HUES48 (cell line): ENCODE measurements around the gene EIF4E.
"Not testable (repeated sequence)": the region's sequence is repeated elsewhere in the genome, so short reads cannot be mapped to it uniquely, and the experiment has no call there.

ENCODE experiments used
- H3K27ac ChIP-seq: one replicate; pipeline ENCODE4 v1.7.0; 2013; ENCODE audit warnings: low read depth, low read length, inconsistent platforms
- H3K27me3 ChIP-seq: 2 replicates; pipeline ENCODE4 v1.6.1; 2013; ENCODE audit warnings: mild to moderate bottlenecking, low read length; ENCODE audit not compliant: control insufficient read depth, insufficient read depth
- H3K36me3 ChIP-seq: 2 replicates; pipeline ENCODE4 v1.6.1; 2013; ENCODE audit warnings: low read length; ENCODE audit not compliant: control insufficient read depth, insufficient read depth
- H3K4me1 ChIP-seq: 2 replicates; pipeline ENCODE4 v1.6.1; 2013; ENCODE audit warnings: mild to moderate bottlenecking, low read length; ENCODE audit not compliant: control insufficient read depth, insufficient read depth
- H3K4me3 ChIP-seq: 2 replicates; pipeline ENCODE4 v1.5.1; 2013; ENCODE audit warnings: mild to moderate bottlenecking, low read depth, low read length
- H3K9ac ChIP-seq: 2 replicates; pipeline ENCODE4 v1.6.1; 2013; ENCODE audit warnings: mild to moderate bottlenecking, low read depth, low read length, moderate library complexity
- H3K9me3 ChIP-seq: 2 replicates; pipeline ENCODE4 v1.6.1; 2013; ENCODE audit warnings: low read length; ENCODE audit not compliant: control insufficient read depth, insufficient read depth

EIF4E gene

GRCh38 chr4:98905839-98906238 is 23.1 kb downstream of the EIF4E start:
- Histone ChIP-seq H3K36me3 (peaks cover 11% of the 10 kb centered on the region), H3K4me1 (peaks cover 34% of the 10 kb centered on the region), H3K9ac (no peak overlapping the region), H3K27me3 (no peaks in the 10 kb centered on the region), H3K27ac (no peak overlapping the region), H3K4me3 (no peak overlapping the region), H3K9me3 (no peaks in the 10 kb centered on the region)

GRCh38 chr4:98905297-98905696 is 23.6 kb downstream of the EIF4E start:
- Histone ChIP-seq H3K27me3 (no peaks in the 10 kb centered on the region), H3K27ac (no peak overlapping the region), H3K9ac (no peak overlapping the region), H3K9me3 (no peaks in the 10 kb centered on the region), H3K4me3 (no peak overlapping the region), H3K36me3 (peaks cover 17% of the 10 kb centered on the region), H3K4me1 (peaks cover 30% of the 10 kb centered on the region)

GRCh38 chr4:98903963-98904362 is 25.0 kb downstream of the EIF4E start:
- H3K36me3 ChIP-seq: peaks cover 30% of the 10 kb centered on the region
- peaks cover 17% of the 10 kb centered on the region for H3K4me1 ChIP-seq
- no peaks in the 10 kb centered on the region for H3K27me3 ChIP-seq
- no peak overlapping the region for H3K27ac ChIP-seq
- H3K4me3 ChIP-seq: no peak overlapping the region
- no peak overlapping the region for H3K9ac ChIP-seq
- no peaks in the 10 kb centered on the region for H3K9me3 ChIP-seq

GRCh38 chr4:98903561-98903960 is 25.4 kb downstream of the EIF4E start:
- Histone ChIP-seq H3K27me3 (no peaks in the 10 kb centered on the region), H3K36me3 (peaks cover 32% of the 10 kb centered on the region), H3K9me3 (no peaks in the 10 kb centered on the region), H3K4me1 (peaks cover 13% of the 10 kb centered on the region; the same call in 1 of the 2 replicates), H3K9ac (no peak overlapping the region), H3K27ac (no peak overlapping the region), H3K4me3 (no peak overlapping the region)

GRCh38 chr4:98899277-98899676 is 29.7 kb downstream of the EIF4E start:
- no peaks in the 10 kb centered on the region for H3K27me3 ChIP-seq
- no peak overlapping the region for H3K9ac ChIP-seq
- H3K36me3 ChIP-seq: peaks cover 56% of the 10 kb centered on the region
- H3K9me3 ChIP-seq: no peaks in the 10 kb centered on the region
- no peak overlapping the region for H3K4me3 ChIP-seq
- no peak overlapping the region for H3K27ac ChIP-seq
- no peaks in the 10 kb centered on the region for H3K4me1 ChIP-seq

GRCh38 chr4:98891478-98892337 is 37.2 kb downstream of the EIF4E start:
- no peaks in the 10 kb centered on the region for H3K9me3 ChIP-seq
- H3K27ac ChIP-seq: no peak overlapping the region
- H3K9ac ChIP-seq: no peak overlapping the region
- no peak overlapping the region for H3K4me3 ChIP-seq
- no peaks in the 10 kb centered on the region for H3K27me3 ChIP-seq
- H3K36me3 ChIP-seq: peaks cover 85% of the 10 kb centered on the region
- no peaks in the 10 kb centered on the region for H3K4me1 ChIP-seq

- peaks cover 92% of the 10 kb centered on the region for H3K36me3 ChIP-seq
- no peaks in the 10 kb centered on the region for H3K4me1 ChIP-seq
- H3K4me3 ChIP-seq: no peak overlapping the region
- H3K27me3 ChIP-seq: no peaks in the 10 kb centered on the region
- H3K27ac ChIP-seq: no peak overlapping the region
- H3K9me3 ChIP-seq: no peaks in the 10 kb centered on the region
- H3K9ac ChIP-seq: no peak overlapping the region
Measured at GRCh38 chr4:98890702-98891455, 38.1 kb downstream of the EIF4E start.

- no peaks in the 10 kb centered on the region for H3K4me1 ChIP-seq
- H3K9ac ChIP-seq: no peak overlapping the region
- H3K27me3 ChIP-seq: no peaks in the 10 kb centered on the region
- H3K9me3 ChIP-seq: no peaks in the 10 kb centered on the region
- no peak overlapping the region for H3K4me3 ChIP-seq
- H3K36me3 ChIP-seq: peaks cover 89% of the 10 kb centered on the region
- H3K27ac ChIP-seq: no peak overlapping the region
Measured at GRCh38 chr4:98887145-98887544, 41.8 kb downstream of the EIF4E start.

GRCh38 chr4:98886382-98886781 is 42.6 kb downstream of the EIF4E start:
- H3K36me3 ChIP-seq: peaks cover 88% of the 10 kb centered on the region
- H3K4me1 ChIP-seq, H3K27ac ChIP-seq, H3K27me3 ChIP-seq, H3K4me3 ChIP-seq, H3K9me3 ChIP-seq, H3K9ac ChIP-seq: not testable (repeated sequence)

GRCh38 chr4:98880884-98881283 is 48.0 kb downstream of the EIF4E start:
- peaks cover 69% of the 10 kb centered on the region for H3K36me3 ChIP-seq

GRCh38 chr4:98879515-98879914 is 49.4 kb downstream of the EIF4E start:
- Histone ChIP-seq H3K4me3 (no peak overlapping the region), H3K27me3 (no peaks in the 10 kb centered on the region), H3K4me1 (no peaks in the 10 kb centered on the region), H3K36me3 (peaks cover 55% of the 10 kb centered on the region), H3K9me3 (no peaks in the 10 kb centered on the region), H3K27ac (no peak overlapping the region), H3K9ac (no peak overlapping the region)

More at GRCh38 chr4:98880884-98881283, 48.0 kb downstream of the EIF4E start:
- not testable (repeated sequence) for H3K4me3 ChIP-seq, H3K9ac ChIP-seq, H3K27me3 ChIP-seq, H3K9me3 ChIP-seq, H3K4me1 ChIP-seq, H3K27ac ChIP-seq
